ENCODE measurements around the gene GRM5.

DNA sequence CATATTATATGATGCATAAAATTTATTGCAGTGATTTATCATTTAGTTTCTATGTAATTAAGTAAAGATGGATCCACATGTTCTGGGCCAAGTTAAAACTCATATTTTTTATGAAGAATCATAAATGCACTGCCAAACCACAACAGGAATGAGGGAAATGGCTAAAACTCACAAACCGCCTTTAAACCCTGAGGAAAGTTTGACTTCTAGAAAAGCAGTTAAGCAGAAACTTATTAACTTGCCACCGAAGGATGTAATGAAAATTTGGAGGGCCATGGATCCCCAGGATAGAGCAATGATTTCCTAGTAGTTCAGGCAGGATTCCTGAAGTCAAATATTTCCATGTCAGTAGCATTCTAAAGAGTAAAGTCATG, 510.0 kb downstream of the GRM5 start:
- TF ChIP-seq, protein P1, sequence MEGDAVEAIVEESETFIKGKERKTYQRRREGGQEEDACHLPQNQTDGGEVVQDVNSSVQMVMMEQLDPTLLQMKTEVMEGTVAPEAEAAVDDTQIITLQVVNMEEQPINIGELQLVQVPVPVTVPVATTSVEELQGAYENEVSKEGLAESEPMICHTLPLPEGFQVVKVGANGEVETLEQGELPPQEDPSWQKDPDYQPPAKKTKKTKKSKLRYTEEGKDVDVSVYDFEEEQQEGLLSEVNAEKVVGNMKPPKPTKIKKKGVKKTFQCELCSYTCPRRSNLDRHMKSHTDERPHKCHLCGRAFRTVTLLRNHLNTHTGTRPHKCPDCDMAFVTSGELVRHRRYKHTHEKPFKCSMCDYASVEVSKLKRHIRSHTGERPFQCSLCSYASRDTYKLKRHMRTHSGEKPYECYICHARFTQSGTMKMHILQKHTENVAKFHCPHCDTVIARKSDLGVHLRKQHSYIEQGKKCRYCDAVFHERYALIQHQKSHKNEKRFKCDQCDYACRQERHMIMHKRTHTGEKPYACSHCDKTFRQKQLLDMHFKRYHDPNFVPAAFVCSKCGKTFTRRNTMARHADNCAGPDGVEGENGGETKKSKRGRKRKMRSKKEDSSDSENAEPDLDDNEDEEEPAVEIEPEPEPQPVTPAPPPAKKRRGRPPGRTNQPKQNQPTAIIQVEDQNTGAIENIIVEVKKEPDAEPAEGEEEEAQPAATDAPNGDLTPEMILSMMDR (IDR thresholded peaks at IDR 0.05): no peak
- TF ChIP-seq POLR2A (IDR thresholded peaks at IDR 0.05): no peak

Data from thyroid gland (tissue), 4 donors.